Natural killer cell (primary cell): ENCODE data around the gene HORMAD2. TPM values are rescaled to one million over a fixed set of nuclear protein-coding genes. Genes with fewer than 3 reads are reported as not detected.

ENCODE experiments used
- ATAC-seq, 3 donors: fragments of 150-1000 bp in 2 of 3; fragments of 200-7000 bp in 1 of 3; cut with Tn5 transposase; 1 replicate in 1 of 3; 2 replicates in 2 of 3; pipeline ENCODE4 v1.10.0; 2021; ENCODE audit warnings: mild to moderate bottlenecking in 2 of 3, moderate library complexity in 2 of 3
- DNase-seq, 2 donors: peaks; one replicate each; pipeline versions ENCODE4 v3.0.0 to v3.0.0-alpha.2; 2013 to 2021; ENCODE audit warnings: mixed read lengths in 1 of 2
- H3K27ac ChIP-seq: one replicate; pipeline ENCODE4 v1.5.1; 2013; ENCODE audit warnings: mild to moderate bottlenecking, low read length
- H3K27me3 ChIP-seq: one replicate; pipeline ENCODE4 v1.6.1; 2013; ENCODE audit warnings: low read length; ENCODE audit not compliant: control insufficient read depth, insufficient read depth
- H3K36me3 ChIP-seq: one replicate; pipeline ENCODE4 v1.6.1; 2013; ENCODE audit warnings: low read length; ENCODE audit not compliant: control insufficient read depth, insufficient read depth
- H3K4me1 ChIP-seq: one replicate; pipeline ENCODE4 v1.6.1; 2013; ENCODE audit warnings: low read length; ENCODE audit not compliant: control insufficient read depth, insufficient read depth
- H3K4me3 ChIP-seq: one replicate; pipeline ENCODE4 v1.5.1; 2013; ENCODE audit warnings: low read length
- H3K9me3 ChIP-seq: one replicate; pipeline ENCODE4 v1.6.1; 2013; ENCODE audit warnings: low read length; ENCODE audit not compliant: control insufficient read depth, insufficient read depth
- H3K27ac Mint-ChIP-seq, 2 donors: one replicate each; pipeline ENCODE4 v1.8.0; 2022; ENCODE audit warnings: mild to moderate bottlenecking in 2 of 2, mixed read lengths in 2 of 2, moderate library complexity in 1 of 2
- H3K27me3 Mint-ChIP-seq, 2 donors: one replicate each; pipeline ENCODE4 v1.8.0; 2022; ENCODE audit warnings: low read depth in 2 of 2, mixed read lengths in 2 of 2
- H3K36me3 Mint-ChIP-seq: one replicate; pipeline ENCODE4 v1.8.0; 2022; ENCODE audit warnings: mixed read lengths
- H3K4me1 Mint-ChIP-seq, 2 donors: one replicate each; pipeline ENCODE4 v1.8.0; 2022; ENCODE audit warnings: mixed read lengths in 2 of 2
- H3K4me3 Mint-ChIP-seq: one replicate; pipeline ENCODE4 v1.8.0; 2022; ENCODE audit warnings: mild to moderate bottlenecking, moderate library complexity, mixed read lengths
- H3K9me3 Mint-ChIP-seq, 2 donors: one replicate each; pipeline ENCODE4 v1.8.0; 2022; ENCODE audit warnings: mixed read lengths in 2 of 2
- WGBS: methylation state at CpG from one replicate; pipeline ENCODE4 v1.1.7; 2013; ENCODE audit warnings: missing lambda C conversion rate; ENCODE audit not compliant: insufficient coverage; 5-methylcytosine and 5-hydroxymethylcytosine counted together
- intact Hi-C: fragments of 100-400 bp; cut with micrococcal nuclease; formaldehyde crosslinking; loops from one replicate; pipeline ENCODE4 v1.14.2; 2022
- total RNA-seq, 4 donors: library from RNA; stranded (reverse); fragments of 120-200 nt in 1 of 4; gene quantifications; one replicate each; pipeline versions ENCODE4 v1.2.3 to v1.2.4, GENCODE V29; 2013 to 2022
- TF ChIP-seq, protein P1 (sequence below): fragments of 200-600 bp; IDR thresholded peaks from one replicate; pipeline ENCODE4 v1.8.0; 2022; ENCODE audit warnings: antibody characterized with exemption

HORMAD2 gene
- total RNA-seq, 3 donors from 2014 or later (not counting 1 experiment from before 2014, with no cell fraction given): not detected

GRCh38 chr22:30033137-30033536 lies 47.1 kb upstream of the HORMAD2 start:
- WGBS: 76% methylated on average over 4 of the region's 4 CpGs
- intact Hi-C loops: no loop called here
- H3K36me3 Mint-ChIP-seq: no peaks in the 10 kb centered on the region

GRCh38 chr22:30033901-30034300 lies 46.4 kb upstream of the HORMAD2 start:
- no peaks in the 10 kb centered on the region for H3K9me3 Mint-ChIP-seq
- no peaks in the 10 kb centered on the region for H3K36me3 Mint-ChIP-seq
- TF ChIP-seq, protein P1, sequence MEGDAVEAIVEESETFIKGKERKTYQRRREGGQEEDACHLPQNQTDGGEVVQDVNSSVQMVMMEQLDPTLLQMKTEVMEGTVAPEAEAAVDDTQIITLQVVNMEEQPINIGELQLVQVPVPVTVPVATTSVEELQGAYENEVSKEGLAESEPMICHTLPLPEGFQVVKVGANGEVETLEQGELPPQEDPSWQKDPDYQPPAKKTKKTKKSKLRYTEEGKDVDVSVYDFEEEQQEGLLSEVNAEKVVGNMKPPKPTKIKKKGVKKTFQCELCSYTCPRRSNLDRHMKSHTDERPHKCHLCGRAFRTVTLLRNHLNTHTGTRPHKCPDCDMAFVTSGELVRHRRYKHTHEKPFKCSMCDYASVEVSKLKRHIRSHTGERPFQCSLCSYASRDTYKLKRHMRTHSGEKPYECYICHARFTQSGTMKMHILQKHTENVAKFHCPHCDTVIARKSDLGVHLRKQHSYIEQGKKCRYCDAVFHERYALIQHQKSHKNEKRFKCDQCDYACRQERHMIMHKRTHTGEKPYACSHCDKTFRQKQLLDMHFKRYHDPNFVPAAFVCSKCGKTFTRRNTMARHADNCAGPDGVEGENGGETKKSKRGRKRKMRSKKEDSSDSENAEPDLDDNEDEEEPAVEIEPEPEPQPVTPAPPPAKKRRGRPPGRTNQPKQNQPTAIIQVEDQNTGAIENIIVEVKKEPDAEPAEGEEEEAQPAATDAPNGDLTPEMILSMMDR: no peak
- intact Hi-C loops: no loop called here
- Histone ChIP-seq H3K27me3 (no peaks in the 10 kb centered on the region), H3K27ac (no peak overlapping the region), H3K4me3 (no peak overlapping the region), H3K36me3 (no peaks in the 10 kb centered on the region), H3K4me1 (no peaks in the 10 kb centered on the region), H3K9me3 (no peaks in the 10 kb centered on the region)
- ATAC-seq (no peak), DNase-seq (no peak)
- no peak overlapping the region for H3K4me3 Mint-ChIP-seq
- H3K27ac Mint-ChIP-seq: no peak overlapping the region
- no peaks in the 10 kb centered on the region for H3K4me1 Mint-ChIP-seq
- no peaks in the 10 kb centered on the region for H3K27me3 Mint-ChIP-seq
- 81% methylated on average over 4 of the region's 5 CpGs for WGBS

More at GRCh38 chr22:30033137-30033536, 47.1 kb upstream of the HORMAD2 start:
- Histone ChIP-seq H3K27me3 (no peaks in the 10 kb centered on the region), H3K27ac (no peak overlapping the region), H3K36me3 (peaks cover 4% of the 10 kb centered on the region), H3K4me1 (no peaks in the 10 kb centered on the region), H3K4me3 (no peak overlapping the region), H3K9me3 (no peaks in the 10 kb centered on the region)
- TF ChIP-seq, protein P1: no peak
- Mint-ChIP-seq H3K27ac (no peak overlapping the region), H3K9me3 (no peaks in the 10 kb centered on the region), H3K27me3 (no peaks in the 10 kb centered on the region), H3K4me3 (no peak overlapping the region), H3K4me1 (no peaks in the 10 kb centered on the region)
- no peak for ATAC-seq
- no peak for DNase-seq

- DNase-seq: no peak
- H3K9me3 ChIP-seq: no peaks in the 10 kb centered on the region
- H3K9me3 Mint-ChIP-seq: no peaks in the 10 kb centered on the region
- no peaks in the 10 kb centered on the region for H3K27me3 Mint-ChIP-seq
- H3K27ac ChIP-seq: no peak overlapping the region
- H3K4me1 ChIP-seq: no peaks in the 10 kb centered on the region
- ATAC-seq: no peak
- H3K4me1 Mint-ChIP-seq: no peaks in the 10 kb centered on the region
- intact Hi-C loops: no loop called here
- H3K36me3 Mint-ChIP-seq: no peaks in the 10 kb centered on the region
- TF ChIP-seq, protein P1: no peak
- H3K27ac Mint-ChIP-seq: no peak overlapping the region
- WGBS: 92% methylated on average over 2 of the region's 2 CpGs
- H3K4me3 ChIP-seq: no peak overlapping the region
- no peak overlapping the region for H3K4me3 Mint-ChIP-seq
- H3K36me3 ChIP-seq: no peaks in the 10 kb centered on the region
- H3K27me3 ChIP-seq: no peaks in the 10 kb centered on the region
Measured at GRCh38 chr22:30036656-30037055, 43.6 kb upstream of the HORMAD2 start.

DNA sequence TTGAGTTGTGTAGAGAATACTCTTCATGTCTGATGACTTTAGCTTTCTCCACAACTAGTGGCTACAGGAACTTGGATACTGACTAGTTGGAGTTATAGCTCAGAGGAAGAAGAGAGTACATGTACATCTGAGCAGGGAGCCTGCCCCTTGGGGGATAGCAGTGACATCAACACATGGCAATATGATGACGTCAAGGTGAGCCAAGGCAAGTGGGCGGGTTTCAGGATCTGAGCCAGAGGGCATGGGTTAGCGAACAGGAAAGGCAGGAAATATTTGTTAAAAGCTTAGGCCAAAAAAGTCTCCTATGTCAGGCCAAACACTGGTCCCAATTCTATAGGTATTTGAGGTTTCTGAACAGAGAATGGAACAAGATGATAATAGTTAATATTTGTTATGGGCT lies 42.0 kb upstream of the HORMAD2 start:
- no peaks in the 10 kb centered on the region for H3K4me1 Mint-ChIP-seq
- peaks cover 0 to 1% of the 10 kb centered on the region in 2 donors for H3K27me3 Mint-ChIP-seq
- Histone ChIP-seq H3K36me3 (no peaks in the 10 kb centered on the region), H3K4me1 (no peaks in the 10 kb centered on the region), H3K4me3 (no peak overlapping the region), H3K27me3 (no peaks in the 10 kb centered on the region), H3K9me3 (no peaks in the 10 kb centered on the region), H3K27ac (no peak overlapping the region)
- no peaks in the 10 kb centered on the region for H3K36me3 Mint-ChIP-seq
- no peak overlapping the region for H3K4me3 Mint-ChIP-seq
- ATAC-seq (no peak), DNase-seq (no peak)
- 95% methylated on average over 3 of the region's 3 CpGs for WGBS
- no peak overlapping the region for H3K27ac Mint-ChIP-seq
- intact Hi-C loops: no loop called here
- TF ChIP-seq, protein P1: no peak
- no peaks in the 10 kb centered on the region for H3K9me3 Mint-ChIP-seq
